H7 (cell line): ENCODE measurements around the gene POLRMT. TPM values are rescaled to one million over a fixed set of nuclear protein-coding genes. Genes with fewer than 3 reads are reported as not detected.

ENCODE experiments used
- DNase-seq: peaks from one replicate; pipeline ENCODE4 v3.0.0; 2012
- H3K27me3 ChIP-seq: 2 replicates; pipeline ENCODE4 v1.6.0; 2011; ENCODE audit warnings: mild to moderate bottlenecking, low read length; ENCODE audit not compliant: control insufficient read depth, insufficient read depth
- H3K36me3 ChIP-seq: replicated peaks from 2 replicates; pipeline ENCODE4 v1.5.1; 2011; ENCODE audit warnings: low read length; ENCODE audit not compliant: control insufficient read depth, insufficient read depth
- H3K4me3 ChIP-seq: 2 replicates; pipeline ENCODE4 v1.5.1; 2011; ENCODE audit warnings: low read depth, mild to moderate bottlenecking, control low read depth, low read length, moderate library complexity; ENCODE audit not compliant: insufficient read depth
- total RNA-seq: library from RNA; depleted of rRNA; stranded (reverse); fragments of >200 nt; shearing (Covaris generic); gene quantifications from 2 replicates; pipeline ENCODE4 v1.2.3, GENCODE V29; 2014

Gene POLRMT
- total RNA-seq, 1 experiment from 2014 or later, result 128 TPM

GRCh38 chr19:583968-584239 lies 49.4 kb downstream of the POLRMT start:
- Histone ChIP-seq H3K27me3 (peaks cover 8% of the 10 kb centered on the region), H3K36me3 (peaks cover 9% of the 10 kb centered on the region), H3K4me3 (no peak overlapping the region)
- DNase-seq, result no peak

- Histone ChIP-seq H3K36me3 (peaks cover 9% of the 10 kb centered on the region), H3K4me3 (no peak overlapping the region), H3K27me3 (peaks cover 3% of the 10 kb centered on the region; the same call in 1 of the 2 replicates)
- no peak for DNase-seq
Observed at GRCh38 chr19:583198-583967, 50.0 kb downstream of the POLRMT start.

GRCh38 chr19:582497-583197 lies 50.7 kb downstream of the POLRMT start:
- no peaks in the 10 kb centered on the region for H3K27me3 ChIP-seq
- no peak for DNase-seq
- H3K36me3 ChIP-seq, result peaks cover 9% of the 10 kb centered on the region
- H3K4me3 ChIP-seq, result no peak overlapping the region

GRCh38 chr19:581399-582111 lies 51.8 kb downstream of the POLRMT start:
- H3K36me3 ChIP-seq, result peaks cover 11% of the 10 kb centered on the region
- DNase-seq, result no peak
- H3K27me3 ChIP-seq, result no peaks in the 10 kb centered on the region
- H3K4me3 ChIP-seq, result no peak overlapping the region

- no peak overlapping the region for H3K4me3 ChIP-seq
- H3K36me3 ChIP-seq, result peaks cover 11% of the 10 kb centered on the region
- no peak for DNase-seq
- no peaks in the 10 kb centered on the region for H3K27me3 ChIP-seq
Observed at GRCh38 chr19:580274-580835, 53.0 kb downstream of the POLRMT start.

GRCh38 chr19:579842-580155 lies 53.5 kb downstream of the POLRMT start:
- Histone ChIP-seq H3K27me3 (no peaks in the 10 kb centered on the region), H3K36me3 (peaks cover 11% of the 10 kb centered on the region), H3K4me3 (no peak overlapping the region)
- DNase-seq, result no peak

GRCh38 chr19:579111-579841 lies 54.1 kb downstream of the POLRMT start:
- Histone ChIP-seq H3K36me3 (peaks cover 11% of the 10 kb centered on the region), H3K4me3 (no peak overlapping the region), H3K27me3 (no peaks in the 10 kb centered on the region)
- DNase-seq, result no peak

- Histone ChIP-seq H3K27me3 (no peaks in the 10 kb centered on the region), H3K36me3 (peaks cover 11% of the 10 kb centered on the region), H3K4me3 (no peak overlapping the region)
- DNase-seq, result no peak
Observed at GRCh38 chr19:577439-578392, 55.6 kb downstream of the POLRMT start.

- no peaks in the 10 kb centered on the region for H3K27me3 ChIP-seq
- peaks cover 10% of the 10 kb centered on the region for H3K36me3 ChIP-seq
- no peak overlapping the region for H3K4me3 ChIP-seq
- no peak for DNase-seq
Observed at GRCh38 chr19:576768-577438, 56.4 kb downstream of the POLRMT start.

GRCh38 chr19:575527-576506 lies 57.5 kb downstream of the POLRMT start:
- no peaks in the 10 kb centered on the region for H3K27me3 ChIP-seq
- no peak overlapping the region; the same call in 1 of the 2 replicates for H3K4me3 ChIP-seq
- H3K36me3 ChIP-seq, result peaks cover 4% of the 10 kb centered on the region
- no peak for DNase-seq

- Histone ChIP-seq H3K4me3 (peak overlapping the region; percentile 30), H3K27me3 (no peaks in the 10 kb centered on the region), H3K36me3 (peaks cover 2% of the 10 kb centered on the region; the same call in 1 of the 2 replicates)
- no peak for DNase-seq
Observed at GRCh38 chr19:574658-575526, 58.4 kb downstream of the POLRMT start.

- no peaks in the 10 kb centered on the region for H3K27me3 ChIP-seq
- H3K36me3 ChIP-seq, result 0 out of 2 replicates have a peak, but pooled peaks cover 2% of the 10 kb centered on the region
- H3K4me3 ChIP-seq, result peak overlapping the region; percentile 98
- no peak for DNase-seq
Observed at GRCh38 chr19:573519-573825, 59.9 kb downstream of the POLRMT start.
